Measurements from ENCODE around the gene CDSN.
"Not testable (repeated sequence)": the region's sequence is repeated elsewhere in the genome, so short reads cannot be mapped to it uniquely, and the experiment has no call there.

- not testable (repeated sequence) for TF ChIP-seq CTCF, POLR2A (IDR thresholded peaks at IDR 0.05)
Measured at GRCh38 chr6:31164475-31165063, 44.3 kb upstream of the CDSN start.
